Mesenchymal stem cell (in vitro differentiated cells and primary cell): ENCODE measurements around the gene PLD1.

Experiments used
- DNase-seq: peaks from one replicate; pipeline ENCODE4 v3.0.0-alpha.2; 2013
- H2AFZ ChIP-seq: one replicate; pipeline ENCODE4 v1.6.1; 2013; ENCODE audit warnings: low read depth, mild to moderate bottlenecking, control low read depth, inconsistent platforms, low read length, moderate library complexity
- H2AK5ac ChIP-seq: 2 replicates; pipeline ENCODE4 v1.6.1; 2013; ENCODE audit warnings: low read length, moderate library complexity, mild to moderate bottlenecking, inconsistent platforms; ENCODE audit not compliant: severe bottlenecking
- H2BK120ac ChIP-seq: one replicate; pipeline ENCODE4 v1.6.1; 2013; ENCODE audit warnings: low read depth, mild to moderate bottlenecking, inconsistent platforms, low read length, moderate library complexity
- H2BK12ac ChIP-seq, 2 experiments: one replicate each; pipeline ENCODE4 v1.6.1; 2013; ENCODE audit warnings: inconsistent platforms in 2 of 2, low read length in 2 of 2, mild to moderate bottlenecking in 2 of 2, moderate library complexity in 2 of 2, control low read depth in 1 of 2
- H2BK15ac ChIP-seq: one replicate; pipeline ENCODE4 v1.6.1; 2013; ENCODE audit warnings: mild to moderate bottlenecking, low read depth, inconsistent platforms; ENCODE audit not compliant: poor library complexity, severe bottlenecking
- H2BK5ac ChIP-seq: 2 replicates; pipeline ENCODE4 v1.6.1; 2013; ENCODE audit warnings: low read depth, mild to moderate bottlenecking, low read length, control low read depth, inconsistent platforms; ENCODE audit not compliant: poor library complexity, severe bottlenecking
- H3K14ac ChIP-seq, 2 experiments: one replicate each; pipeline ENCODE4 v1.6.1; 2013; ENCODE audit warnings: inconsistent platforms in 2 of 2, low read length in 2 of 2, control low read depth in 1 of 2, mild to moderate bottlenecking in 1 of 2, moderate library complexity in 1 of 2
- H3K18ac ChIP-seq, 2 experiments: one replicate each; pipeline ENCODE4 v1.6.1; 2013; ENCODE audit warnings: inconsistent platforms in 2 of 2, low read length in 2 of 2, control low read depth in 1 of 2, low read depth in 1 of 2, mild to moderate bottlenecking in 1 of 2
- H3K23ac ChIP-seq, 2 experiments: one replicate each; pipeline ENCODE4 v1.6.1; 2013; ENCODE audit warnings: inconsistent platforms in 2 of 2, low read length in 2 of 2, mild to moderate bottlenecking in 2 of 2, moderate library complexity in 2 of 2, control low read depth in 1 of 2
- H3K27ac ChIP-seq: 2 replicates; pipeline ENCODE4 v1.5.1; 2013; ENCODE audit warnings: mild to moderate bottlenecking, moderate library complexity, low read length, control low read depth, inconsistent platforms; ENCODE audit not compliant: poor library complexity, severe bottlenecking
- H3K27me3 ChIP-seq, 2 experiments: 2 replicates each; pipeline versions ENCODE4 v1.6.1 to v1.7.0; 2013; ENCODE audit warnings: low read length in 2 of 2, mild to moderate bottlenecking in 2 of 2, moderate library complexity in 2 of 2, control low read depth in 1 of 2, inconsistent platforms in 1 of 2; ENCODE audit not compliant: control insufficient read depth in 1 of 2, insufficient read depth in 1 of 2
- H3K36me3 ChIP-seq, 2 experiments: 2 replicates each; pipeline versions ENCODE4 v1.6.1 to v1.7.0; 2013; ENCODE audit warnings: low read length in 2 of 2, control low read depth in 1 of 2, inconsistent platforms in 1 of 2, low read depth in 1 of 2, mild to moderate bottlenecking in 1 of 2; ENCODE audit not compliant: insufficient read depth in 2 of 2, control insufficient read depth in 1 of 2
- H3K4ac ChIP-seq, 2 experiments: one replicate each; pipeline ENCODE4 v1.6.1; 2013; ENCODE audit warnings: inconsistent platforms in 2 of 2, low read length in 2 of 2, mild to moderate bottlenecking in 2 of 2, moderate library complexity in 2 of 2, control low read depth in 1 of 2, low read depth in 1 of 2
- H3K4me1 ChIP-seq: 2 replicates; pipeline ENCODE4 v1.6.1; 2013; ENCODE audit warnings: low read depth, low read length, control low read depth; ENCODE audit not compliant: control insufficient read depth, insufficient read depth
- H3K4me2 ChIP-seq: 2 replicates; pipeline ENCODE4 v1.6.1; 2013; ENCODE audit warnings: low read length, mild to moderate bottlenecking, inconsistent platforms; ENCODE audit not compliant: poor library complexity, severe bottlenecking
- H3K4me3 ChIP-seq, 2 experiments: 2 replicates each; pipeline versions ENCODE4 v1.5.1 to v1.7.0; 2013; ENCODE audit warnings: low read length in 2 of 2, mild to moderate bottlenecking in 2 of 2, control low read depth in 1 of 2, low read depth in 1 of 2; ENCODE audit not compliant: insufficient read depth in 1 of 2
- H3K79me1 ChIP-seq: replicated peaks from 2 replicates; pipeline ENCODE4 v1.6.1; 2013; ENCODE audit warnings: mild to moderate bottlenecking, control low read depth, low read length, inconsistent platforms; ENCODE audit not compliant: poor library complexity, severe bottlenecking
- H3K9ac ChIP-seq: 2 replicates; pipeline ENCODE4 v1.7.0; 2013; ENCODE audit warnings: mild to moderate bottlenecking, low read length, moderate library complexity
- H3K9me3 ChIP-seq: 2 replicates; pipeline ENCODE4 v1.7.0; 2013; ENCODE audit warnings: mild to moderate bottlenecking, low read length; ENCODE audit not compliant: control insufficient read depth
- H4K8ac ChIP-seq: one replicate; pipeline ENCODE4 v1.6.1; 2013; ENCODE audit warnings: inconsistent platforms, mild to moderate bottlenecking, low read length, moderate library complexity
- H4K91ac ChIP-seq: one replicate; pipeline ENCODE4 v1.6.1; 2013; ENCODE audit warnings: mild to moderate bottlenecking, low read length, inconsistent platforms
- WGBS: methylation state at CpG from one replicate; pipeline ENCODE4 v1.1.7; 2013; ENCODE audit warnings: mixed read lengths; 5-methylcytosine and 5-hydroxymethylcytosine counted together

PLD1 gene

GRCh38 chr3:171682743-171683142 lies 127.5 kb downstream of the PLD1 start:
- H3K9ac ChIP-seq, result no peak overlapping the region
- DNase-seq, result no peak
- peaks cover 1% of the 10 kb centered on the region for H3K79me1 ChIP-seq
- no peak overlapping the region for H4K91ac ChIP-seq
- no peak overlapping the region for H2AFZ ChIP-seq
- WGBS, result 96% methylated on average over 2 of the region's 3 CpGs
- H2BK5ac ChIP-seq, result no peak overlapping the region
- no peak overlapping the region for H2BK12ac ChIP-seq
- no peak overlapping the region for H3K18ac ChIP-seq
- no peak overlapping the region for H3K4me3 ChIP-seq
- no peak overlapping the region for H4K8ac ChIP-seq
- H3K4me1 ChIP-seq, result no peaks in the 10 kb centered on the region
- H3K9me3 ChIP-seq, result no peaks in the 10 kb centered on the region
- no peaks in the 10 kb centered on the region for H3K27me3 ChIP-seq
- H3K4me2 ChIP-seq, result no peak overlapping the region
- H3K4ac ChIP-seq, result no peak overlapping the region
- H3K27ac ChIP-seq, result no peak overlapping the region
- H2AK5ac ChIP-seq, result no peak overlapping the region
- H3K36me3 ChIP-seq, result peaks cover 0 to 4% of the 10 kb centered on the region in 2 experiments
- no peak overlapping the region for H3K23ac ChIP-seq
- H2BK120ac ChIP-seq, result no peak overlapping the region
- H2BK15ac ChIP-seq, result no peak overlapping the region
- no peak overlapping the region for H3K14ac ChIP-seq

GRCh38 chr3:171680726-171681411 lies 129.4 kb downstream of the PLD1 start:
- H3K4ac ChIP-seq, result no peak overlapping the region
- H2BK5ac ChIP-seq, result no peak overlapping the region
- H4K91ac ChIP-seq, result no peak overlapping the region
- no peak overlapping the region for H4K8ac ChIP-seq
- peaks cover 1% of the 10 kb centered on the region for H3K79me1 ChIP-seq
- H3K23ac ChIP-seq, result no peak overlapping the region
- no peaks in the 10 kb centered on the region for H3K27me3 ChIP-seq
- no peak overlapping the region for H2BK120ac ChIP-seq
- H2AK5ac ChIP-seq, result no peak overlapping the region
- no peak overlapping the region for H2AFZ ChIP-seq
- no peak for DNase-seq
- H3K14ac ChIP-seq, result no peak overlapping the region
- peaks cover 5 to 11% of the 10 kb centered on the region in 2 experiments for H3K36me3 ChIP-seq
- no peaks in the 10 kb centered on the region for H3K4me1 ChIP-seq
- H2BK12ac ChIP-seq, result no peak overlapping the region
- H3K27ac ChIP-seq, result no peak overlapping the region
- H3K9ac ChIP-seq, result no peak overlapping the region
- no peak overlapping the region for H3K4me2 ChIP-seq
- H3K18ac ChIP-seq, result no peak overlapping the region
- H3K4me3 ChIP-seq, result no peak overlapping the region
- H2BK15ac ChIP-seq, result no peak overlapping the region
- no peaks in the 10 kb centered on the region for H3K9me3 ChIP-seq
- WGBS, result 96% methylated on average over 6 of the region's 6 CpGs

- 85% methylated on average over 3 of the region's 3 CpGs for WGBS
- H2BK12ac ChIP-seq, result no peak overlapping the region
- H2AFZ ChIP-seq, result no peak overlapping the region
- no peak overlapping the region for H3K4me3 ChIP-seq
- peaks cover 1% of the 10 kb centered on the region for H3K79me1 ChIP-seq
- no peaks in the 10 kb centered on the region for H3K4me1 ChIP-seq
- H3K4ac ChIP-seq, result no peak overlapping the region
- no peak overlapping the region for H2AK5ac ChIP-seq
- H3K27me3 ChIP-seq, result no peaks in the 10 kb centered on the region
- DNase-seq, result no peak
- H3K9me3 ChIP-seq, result no peaks in the 10 kb centered on the region
- H3K36me3 ChIP-seq, result peaks cover 6 to 8% of the 10 kb centered on the region in 2 experiments
- no peak overlapping the region for H3K27ac ChIP-seq
- H3K23ac ChIP-seq, result no peak overlapping the region
- no peak overlapping the region for H4K91ac ChIP-seq
- H2BK120ac ChIP-seq, result no peak overlapping the region
- H3K14ac ChIP-seq, result no peak overlapping the region
- no peak overlapping the region for H3K9ac ChIP-seq
- H3K18ac ChIP-seq, result no peak overlapping the region
- H4K8ac ChIP-seq, result no peak overlapping the region
- H2BK5ac ChIP-seq, result no peak overlapping the region
- no peak overlapping the region for H3K4me2 ChIP-seq
- no peak overlapping the region for H2BK15ac ChIP-seq
These were observed 131.3 kb downstream of the PLD1 start for GRCh38 chr3:171678971-171679492.

- Histone ChIP-seq H3K27ac (no peak overlapping the region), H3K18ac (no peak overlapping the region), H3K4ac (no peak overlapping the region), H3K23ac (no peak overlapping the region), H2AFZ (no peak overlapping the region), H4K8ac (no peak overlapping the region), H3K4me2 (no peak overlapping the region), H3K9me3 (no peaks in the 10 kb centered on the region), H2BK120ac (no peak overlapping the region), H3K14ac (no peak overlapping the region), H2BK5ac (no peak overlapping the region), H2AK5ac (no peak overlapping the region), H4K91ac (no peak overlapping the region), H2BK12ac (no peak overlapping the region), H3K4me1 (no peaks in the 10 kb centered on the region), H3K27me3 (no peaks in the 10 kb centered on the region), H3K4me3 (no peak overlapping the region), H2BK15ac (no peak overlapping the region), H3K36me3 (peaks cover 8 to 10% of the 10 kb centered on the region in 2 experiments), H3K79me1 (peaks cover 1% of the 10 kb centered on the region), H3K9ac (no peak overlapping the region)
- 100% methylated on average over 1 of the region's 1 CpG for WGBS
- no peak for DNase-seq
These were observed 132.6 kb downstream of the PLD1 start for GRCh38 chr3:171677706-171678105.
